CD14-positive monocyte (primary cell): ENCODE measurements around the gene DAZAP1. TPM values are rescaled to one million over a fixed set of nuclear protein-coding genes. Genes with fewer than 3 reads are reported as not detected.

Experiments used
- DNase-seq, 3 donors: peaks; one replicate each; pipeline ENCODE4 v3.0.0-alpha.2; 2011 to 2022
- H2AFZ ChIP-seq: 2 replicates; pipeline ENCODE4 v1.6.0; 2012; ENCODE audit warnings: mild to moderate bottlenecking, low read depth, low read length, inconsistent platforms; ENCODE audit not compliant: insufficient read depth, poor library complexity, severe bottlenecking
- H3K27ac ChIP-seq, 2 donors: 1 replicate in 1 of 2; 2 replicates in 1 of 2; pipeline ENCODE4 v1.5.1; 2012 to 2013; ENCODE audit warnings: low read length in 2 of 2, control low read depth in 1 of 2, inconsistent platforms in 1 of 2, low read depth in 1 of 2, mild to moderate bottlenecking in 1 of 2
- H3K27me3 ChIP-seq, 2 donors: one replicate each; pipeline versions ENCODE4 v1.6.0 to v1.6.1; 2011 to 2013; ENCODE audit warnings: low read length in 2 of 2; ENCODE audit not compliant: control insufficient read depth in 2 of 2, insufficient read depth in 2 of 2
- H3K36me3 ChIP-seq, 2 donors: replicated peaks in 1 of 2; 1 replicate in 1 of 2; 2 replicates in 1 of 2; pipeline versions ENCODE4 v1.5.1 to v1.6.1; 2012 to 2013; ENCODE audit warnings: low read length in 2 of 2, control low read depth in 1 of 2, inconsistent platforms in 1 of 2, mild to moderate bottlenecking in 1 of 2; ENCODE audit not compliant: insufficient read depth in 2 of 2, control insufficient read depth in 1 of 2
- H3K4me1 ChIP-seq, 2 donors: 1 replicate in 1 of 2; 2 replicates in 1 of 2; pipeline versions ENCODE4 v1.5.1 to v1.6.1; 2012 to 2013; ENCODE audit warnings: low read length in 2 of 2, control low read depth in 1 of 2, inconsistent platforms in 1 of 2, mild to moderate bottlenecking in 1 of 2, moderate library complexity in 1 of 2; ENCODE audit not compliant: insufficient read depth in 2 of 2, control insufficient read depth in 1 of 2
- H3K4me2 ChIP-seq: replicated peaks from 2 replicates; pipeline ENCODE3; 2012; ENCODE audit warnings: low read length, moderate library complexity, mild to moderate bottlenecking; ENCODE audit not compliant: poor library complexity, severe bottlenecking; ENCODE audit errors: extremely low read depth
- H3K4me3 ChIP-seq, 3 experiments: fragments of 200-600 bp in 1 of 3; sonication (generic) in 1 of 3; replicated peaks in 1 of 3; 1 replicate in 2 of 3; 2 replicates in 1 of 3; pipeline ENCODE4 v1.5.1; 2011 to 2013; ENCODE audit warnings: low read length in 3 of 3, mild to moderate bottlenecking in 3 of 3, control low read depth in 2 of 3, low read depth in 2 of 3, inconsistent platforms in 1 of 3, moderate library complexity in 1 of 3
- H3K79me2 ChIP-seq: 2 replicates; pipeline ENCODE4 v1.6.0; 2012; ENCODE audit warnings: mild to moderate bottlenecking, control low read depth, inconsistent platforms, low read length, moderate library complexity; ENCODE audit not compliant: insufficient read depth
- H3K9ac ChIP-seq: 2 replicates; pipeline ENCODE4 v1.6.0; 2017; ENCODE audit warnings: low read length, mild to moderate bottlenecking; ENCODE audit not compliant: insufficient read depth, poor library complexity, severe bottlenecking
- H3K9me3 ChIP-seq, 2 donors: replicated peaks in 1 of 2; 1 replicate in 1 of 2; 2 replicates in 1 of 2; pipeline versions ENCODE4 v1.5.1 to v1.6.1; 2012 to 2013; ENCODE audit warnings: low read length in 2 of 2, control low read depth in 1 of 2; ENCODE audit not compliant: control insufficient read depth in 1 of 2, insufficient read depth in 1 of 2
- H4K20me1 ChIP-seq: 2 replicates; pipeline ENCODE4 v1.6.0; 2012; ENCODE audit warnings: mild to moderate bottlenecking, low read length, control low read depth, moderate library complexity; ENCODE audit not compliant: insufficient read depth
- H3K27ac Mint-ChIP-seq, 7 donors: one replicate each; pipeline ENCODE4 v1.8.0; 2020; ENCODE audit warnings: mild to moderate bottlenecking in 7 of 7, mixed read lengths in 7 of 7, moderate library complexity in 6 of 7, inconsistent platforms in 2 of 7
- H3K27me3 Mint-ChIP-seq, 3 donors: one replicate each; pipeline ENCODE4 v1.8.0; 2021 to 2022; ENCODE audit warnings: low read depth in 3 of 3, mild to moderate bottlenecking in 3 of 3, mixed read lengths in 3 of 3, moderate library complexity in 3 of 3, inconsistent platforms in 1 of 3
- H3K36me3 Mint-ChIP-seq, 2 donors: one replicate each; pipeline ENCODE4 v1.8.0; 2020; ENCODE audit warnings: mixed read lengths in 2 of 2, inconsistent platforms in 1 of 2, mild to moderate bottlenecking in 1 of 2
- H3K4me1 Mint-ChIP-seq: one replicate; pipeline ENCODE4 v1.8.0; 2020; ENCODE audit warnings: mild to moderate bottlenecking, mixed read lengths
- H3K4me3 Mint-ChIP-seq, 2 donors: one replicate each; pipeline ENCODE4 v1.8.0; 2020; ENCODE audit warnings: mild to moderate bottlenecking in 2 of 2, mixed read lengths in 2 of 2, moderate library complexity in 1 of 2
- H3K9me3 Mint-ChIP-seq, 7 donors: one replicate each; pipeline ENCODE4 v1.8.0; 2020 to 2022; ENCODE audit warnings: mixed read lengths in 7 of 7, mild to moderate bottlenecking in 6 of 7, moderate library complexity in 6 of 7, inconsistent platforms in 2 of 7
- CTCF ChIP-seq: fragments of 200-600 bp; IDR thresholded peaks from one replicate; pipeline ENCODE4 v1.8.0; 2022; ENCODE audit warnings: antibody characterized with exemption, mild to moderate bottlenecking
- WGBS: methylation state at CpG from one replicate; pipeline ENCODE4 v1.1.5; 2013; ENCODE audit warnings: missing lambda C conversion rate; ENCODE audit not compliant: insufficient coverage; 5-methylcytosine and 5-hydroxymethylcytosine counted together
- intact Hi-C, 2 donors: fragments of 100-400 bp; cut with micrococcal nuclease; formaldehyde crosslinking; loops; one replicate each; pipeline versions ENCODE4 v1.15.0 to v1.15.1; 2023
- polyA plus RNA-seq, 3 donors: library from polyadenylated mRNA; depleted of rRNA in 1 of 3; unstranded in 2 of 3; stranded (reverse) in 1 of 3; fragments of 300-500 nt in 2 of 3; fragments of >200 nt in 1 of 3; fragmentation: Illumina TruSeq in 2 of 3; gene quantifications; 1 replicate in 2 of 3; 2 replicates in 1 of 3; pipeline ENCODE4 v1.2.3, GENCODE V29; 2012 to 2021

DAZAP1 gene
- polyA plus RNA-seq, 3 donors, result 3.3 to 57.1 (median 4.2) TPM

- Histone ChIP-seq H3K36me3 (no peaks in the 10 kb centered on the region), H3K4me3 (no peak within 1 kb of the TSS), H4K20me1 (peaks cover 25% of the 10 kb centered on the region), H3K9me3 (peaks cover 0 to 23% of the 10 kb centered on the region in 2 donors), H3K27ac (no peak within 1 kb of the TSS), H3K27me3 (peaks cover 48 to 88% of the 10 kb centered on the region in 2 donors), H3K9ac (no peak within 1 kb of the TSS), H3K4me1 (peaks cover 11 to 22% of the 10 kb centered on the region in 2 donors), H3K4me2 (no peak within 1 kb of the TSS), H3K79me2 (no peaks in the 10 kb centered on the region), H2AFZ (no peak within 1 kb of the TSS)
- DNase-seq, result no peak
- Mint-ChIP-seq H3K27me3 (peaks cover 76 to 98% (median 85%) of the 10 kb centered on the region in 3 donors), H3K9me3 (peaks cover 0 to 34% (median 15%) of the 10 kb centered on the region in 7 donors), H3K36me3 (peaks cover 0 to 7% of the 10 kb centered on the region in 2 donors), H3K27ac (no peak within 1 kb of the TSS), H3K4me3 (peak within 1 kb of the TSS in 1 of 2 donors; percentile 83), H3K4me1 (peaks cover 12% of the 10 kb centered on the region)
- TF ChIP-seq CTCF, result no peak
- WGBS, result 4% methylated on average over 68 of the region's 74 CpGs
- intact Hi-C loops, result loop anchor here in 1 of 2 donors (10.0 kb wide), 1 partner anchor 65 kb away; the partner anchor contains the start of gene ADAMTSL5
Measured at GRCh38 chr19:1449467-1450442, 42.4 kb downstream of the DAZAP1 start, which contains the start of gene APC2. Gene APC2, plus strand, starts transcription at chr19:1450121. Its CDS starts 2,881 bp downstream, at chr19:1453002.
